PC-9 (cell line): ENCODE results near the gene KCNK10. TPM values are rescaled to one million over a fixed set of nuclear protein-coding genes. Genes with fewer than 3 reads are reported as not detected.

Experiments used
- BruUV-seq: library from RNA; stranded (reverse); fragments of 400-500 nt; replicated peaks from 2 replicates; lab custom pipeline; 2021; lab: Mats Ljungman, UMichigan
- CTCF ChIA-PET: fragments of 300-600 bp; sonication (Branson Sonifier 250); formaldehyde crosslinking; loops from one replicate; lab custom pipeline; 2022; ENCODE audit warnings: antibody characterized with exemption; lab: Charles Lee
- POLR2A ChIA-PET: fragments of 300-600 bp; sonication (Branson Sonifier 250); formaldehyde crosslinking; loops from one replicate; lab custom pipeline; 2022; ENCODE audit warnings: antibody characterized with exemption; ENCODE audit not compliant: unreplicated experiment; lab: Charles Lee
- DNase-seq, 2 experiments: peaks; one replicate each; pipeline versions ENCODE4 v3.0.0 to v3.0.0-alpha.2; 2015 to 2022; ENCODE audit warnings: mixed read lengths in 1 of 2
- H2AFZ ChIP-seq: fragments of 200-600 bp; sonication (generic); 2 replicates; pipeline ENCODE4 v1.8.1; 2017; ENCODE audit warnings: antibody characterized with exemption
- H3F3A ChIP-seq: fragments of 200-600 bp; sonication (generic); 2 replicates; pipeline ENCODE4 v1.8.1; 2017; ENCODE audit warnings: antibody characterized with exemption, mild to moderate bottlenecking, low read depth; ENCODE audit not compliant: insufficient read depth
- H3K27ac ChIP-seq: fragments of 200-600 bp; sonication (generic); 2 replicates; pipeline ENCODE4 v1.6.1; 2016; ENCODE audit warnings: mixed run types
- H3K27me3 ChIP-seq: fragments of 200-600 bp; sonication (generic); 2 replicates; pipeline ENCODE4 v1.6.1; 2016; ENCODE audit warnings: low read depth, mixed run types; ENCODE audit not compliant: insufficient read depth
- H3K36me3 ChIP-seq: fragments of 200-600 bp; sonication (generic); 2 replicates; pipeline ENCODE4 v1.6.1; 2016; ENCODE audit warnings: low read depth, mixed run types
- H3K4me1 ChIP-seq: fragments of 200-600 bp; sonication (generic); replicated peaks from 2 replicates; pipeline ENCODE4 v1.6.1; 2016; ENCODE audit warnings: mixed run types; ENCODE audit not compliant: insufficient read depth
- H3K4me2 ChIP-seq: fragments of 200-600 bp; sonication (generic); 2 replicates; pipeline ENCODE4 v1.6.1; 2017; ENCODE audit warnings: mixed run types
- H3K4me3 ChIP-seq: fragments of 200-600 bp; sonication (generic); 2 replicates; pipeline ENCODE4 v1.6.1; 2016; ENCODE audit warnings: mixed run types
- H3K79me2 ChIP-seq: fragments of 200-600 bp; sonication (generic); 2 replicates; pipeline ENCODE4 v1.6.1; 2017; ENCODE audit warnings: low read depth, mixed run types
- H3K9me2 ChIP-seq: fragments of 200-600 bp; sonication (generic); 2 replicates; pipeline ENCODE4 v1.8.1; 2017; ENCODE audit warnings: mild to moderate bottlenecking; ENCODE audit not compliant: insufficient read depth
- H3K9me3 ChIP-seq: fragments of 200-600 bp; sonication (generic); 2 replicates; pipeline ENCODE4 v1.8.1; 2016; ENCODE audit warnings: low read depth; ENCODE audit not compliant: insufficient read depth
- H4K20me1 ChIP-seq: fragments of 200-600 bp; sonication (generic); 2 replicates; pipeline ENCODE4 v1.8.1; 2017; ENCODE audit not compliant: insufficient read depth
- EZH2 ChIP-seq: fragments of 200-600 bp; sonication (generic); IDR thresholded peaks from 2 replicates; pipeline ENCODE4 v1.8.0; 2017; ENCODE audit warnings: antibody characterized with exemption, low read depth
- intact Hi-C: fragments of 100-400 bp; cut with micrococcal nuclease; formaldehyde crosslinking; loops from one replicate; pipeline ENCODE4 v1.10.0; 2022; ENCODE audit not compliant: unreplicated experiment
- total RNA-seq: library from RNA; stranded (reverse); gene quantifications from 2 replicates; pipeline ENCODE4 v1.2.3, GENCODE V29; 2021
- TF ChIP-seq, protein P1 (sequence below): fragments of 200-600 bp; sonication (generic); conservative IDR thresholded peaks from 2 replicates; pipeline ENCODE4 v1.6.1; 2017; ENCODE audit warnings: mixed run types, antibody characterized with exemption, mild to moderate bottlenecking, moderate library complexity

Gene KCNK10
- total RNA-seq, 1 experiment from 2014 or later, result not detected

DNA sequence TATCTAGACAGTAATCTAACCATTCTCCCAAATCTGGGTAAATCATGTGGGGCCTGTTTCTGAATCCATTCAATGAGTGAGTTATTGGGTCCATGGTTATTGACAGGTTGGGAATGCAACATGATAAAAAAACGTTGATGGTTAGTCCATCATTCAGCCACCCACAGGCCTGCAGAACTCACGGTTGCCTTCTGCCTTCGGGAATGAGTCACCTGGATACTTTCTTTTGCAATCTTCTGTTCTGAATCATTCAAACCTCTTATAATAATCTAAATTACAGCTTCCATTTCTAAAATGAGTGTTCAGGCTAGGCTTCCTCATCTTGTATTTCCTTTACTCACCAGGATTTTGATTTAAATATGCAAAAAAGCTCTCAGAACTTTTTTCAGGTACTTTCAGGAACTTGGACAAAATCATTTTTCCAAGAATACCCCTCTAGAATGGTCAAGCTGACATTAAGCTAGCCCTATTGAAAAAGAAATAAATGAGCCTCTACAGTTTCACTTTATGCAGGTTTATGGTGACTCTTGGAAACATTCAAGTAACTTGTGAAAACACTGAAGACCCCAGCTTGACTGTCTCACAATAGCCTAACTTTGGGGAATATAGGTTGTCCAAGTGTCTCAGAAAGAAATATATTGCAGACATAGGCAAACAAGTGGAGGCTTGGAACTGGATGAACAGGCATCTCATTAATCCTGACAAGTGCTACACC, 94.4 kb downstream of the KCNK10 start:
- no peaks in the 10 kb centered on the region for H4K20me1 ChIP-seq
- ChIA-PET POLR2A (no interaction called here), CTCF (no interaction called here)
- intact Hi-C loops, result no loop called here
- no peak for DNase-seq
- no peaks in the 10 kb centered on the region for H3K4me1 ChIP-seq
- no TSS peak for BruUV-seq
- H3K79me2 ChIP-seq, result no peaks in the 10 kb centered on the region
- no peak for TF ChIP-seq EZH2
- TF ChIP-seq, protein P1, sequence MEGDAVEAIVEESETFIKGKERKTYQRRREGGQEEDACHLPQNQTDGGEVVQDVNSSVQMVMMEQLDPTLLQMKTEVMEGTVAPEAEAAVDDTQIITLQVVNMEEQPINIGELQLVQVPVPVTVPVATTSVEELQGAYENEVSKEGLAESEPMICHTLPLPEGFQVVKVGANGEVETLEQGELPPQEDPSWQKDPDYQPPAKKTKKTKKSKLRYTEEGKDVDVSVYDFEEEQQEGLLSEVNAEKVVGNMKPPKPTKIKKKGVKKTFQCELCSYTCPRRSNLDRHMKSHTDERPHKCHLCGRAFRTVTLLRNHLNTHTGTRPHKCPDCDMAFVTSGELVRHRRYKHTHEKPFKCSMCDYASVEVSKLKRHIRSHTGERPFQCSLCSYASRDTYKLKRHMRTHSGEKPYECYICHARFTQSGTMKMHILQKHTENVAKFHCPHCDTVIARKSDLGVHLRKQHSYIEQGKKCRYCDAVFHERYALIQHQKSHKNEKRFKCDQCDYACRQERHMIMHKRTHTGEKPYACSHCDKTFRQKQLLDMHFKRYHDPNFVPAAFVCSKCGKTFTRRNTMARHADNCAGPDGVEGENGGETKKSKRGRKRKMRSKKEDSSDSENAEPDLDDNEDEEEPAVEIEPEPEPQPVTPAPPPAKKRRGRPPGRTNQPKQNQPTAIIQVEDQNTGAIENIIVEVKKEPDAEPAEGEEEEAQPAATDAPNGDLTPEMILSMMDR, result no peak
- H2AFZ ChIP-seq, result no peak overlapping the region
- no peaks in the 10 kb centered on the region for H3F3A ChIP-seq
- H3K27ac ChIP-seq, result no peak overlapping the region
- no peaks in the 10 kb centered on the region for H3K9me2 ChIP-seq
- no peak overlapping the region for H3K4me3 ChIP-seq
- no peaks in the 10 kb centered on the region for H3K36me3 ChIP-seq
- no peak overlapping the region for H3K4me2 ChIP-seq
- H3K27me3 ChIP-seq, result 0 out of 2 replicates have a peak, but pooled peaks cover 4% of the 10 kb centered on the region
- no peaks in the 10 kb centered on the region for H3K9me3 ChIP-seq

DNA sequence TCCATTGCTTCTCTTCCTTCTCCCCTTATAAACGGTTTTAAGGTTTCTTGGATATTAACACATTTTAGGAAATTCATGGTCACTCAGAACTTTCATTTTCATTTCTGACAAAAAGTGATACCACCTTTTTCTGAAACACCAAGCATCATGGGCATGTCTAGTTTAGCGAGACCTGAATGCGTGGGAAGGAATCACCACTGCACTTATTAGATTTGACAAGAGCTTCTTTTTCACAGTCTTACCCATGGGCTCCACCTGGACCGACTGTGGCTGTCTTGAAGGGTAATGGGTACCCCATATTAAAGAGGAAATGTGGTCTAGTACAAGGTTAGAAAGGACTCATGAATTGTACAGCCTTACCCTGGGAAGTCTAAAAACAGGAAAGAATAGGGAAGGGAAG, 95.4 kb downstream of the KCNK10 start:
- Histone ChIP-seq H3K4me2 (no peak overlapping the region), H3K79me2 (no peaks in the 10 kb centered on the region), H3K27ac (no peak overlapping the region), H3K27me3 (0 out of 2 replicates have a peak, but pooled peaks cover 4% of the 10 kb centered on the region), H4K20me1 (no peaks in the 10 kb centered on the region), H3K36me3 (no peaks in the 10 kb centered on the region), H3F3A (no peaks in the 10 kb centered on the region), H3K9me2 (no peaks in the 10 kb centered on the region), H3K9me3 (no peaks in the 10 kb centered on the region), H2AFZ (no peak overlapping the region), H3K4me1 (no peaks in the 10 kb centered on the region), H3K4me3 (no peak overlapping the region)
- TF ChIP-seq, protein P1, result no peak
- TF ChIP-seq EZH2, result no peak
- no peak for DNase-seq
- ChIA-PET CTCF (no interaction called here), POLR2A (no interaction called here)
- no TSS peak for BruUV-seq
- intact Hi-C loops, result no loop called here

DNA sequence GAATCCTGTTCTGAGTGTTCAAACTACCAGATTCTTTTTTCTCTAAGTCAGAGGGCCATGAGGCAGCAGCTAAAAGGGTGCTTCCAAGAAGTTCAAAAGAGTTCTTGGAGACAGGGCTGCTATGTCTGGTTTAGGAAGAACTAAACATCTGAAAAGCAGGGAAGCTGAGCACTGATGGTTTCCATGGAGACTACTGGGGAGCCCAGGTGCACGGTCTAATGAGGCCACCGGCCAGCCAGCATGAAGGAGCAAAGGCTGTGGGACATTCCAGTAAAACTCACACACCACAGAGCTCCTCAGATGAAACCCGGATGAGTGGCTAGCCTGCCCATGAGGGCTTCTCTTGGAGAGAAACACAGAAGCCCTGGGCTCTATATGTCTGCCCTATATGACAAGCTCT, 97.3 kb downstream of the KCNK10 start:
- no TSS peak for BruUV-seq
- Histone ChIP-seq H3K9me2 (no peaks in the 10 kb centered on the region), H4K20me1 (no peaks in the 10 kb centered on the region), H3F3A (no peaks in the 10 kb centered on the region), H2AFZ (no peak overlapping the region), H3K4me1 (no peaks in the 10 kb centered on the region), H3K4me2 (no peak overlapping the region), H3K79me2 (no peaks in the 10 kb centered on the region), H3K27me3 (0 out of 2 replicates have a peak, but pooled peaks cover 4% of the 10 kb centered on the region), H3K27ac (no peak overlapping the region), H3K36me3 (no peaks in the 10 kb centered on the region), H3K9me3 (no peaks in the 10 kb centered on the region), H3K4me3 (no peak overlapping the region)
- ChIA-PET CTCF (no interaction called here), POLR2A (interaction anchor here (0.5 kb wide), 1 partner anchor 167 kb away, joined by 3 read pairs; no protein-coding TSS in a partner anchor)
- DNase-seq, result no peak
- intact Hi-C loops, result no loop called here
- TF ChIP-seq, protein P1, result no peak
- TF ChIP-seq EZH2, result no peak
